HG02884 (cell line): ENCODE measurements around the gene CUL1.

Experiments used
- ATAC-seq: cut with Tn5 transposase; IDR thresholded peaks from one replicate; pipeline ENCODE4 v1.9.1; 2021; ENCODE audit warnings: mild to moderate bottlenecking, moderate library complexity; ENCODE audit not compliant: unreplicated experiment

CUL1 gene

DNA sequence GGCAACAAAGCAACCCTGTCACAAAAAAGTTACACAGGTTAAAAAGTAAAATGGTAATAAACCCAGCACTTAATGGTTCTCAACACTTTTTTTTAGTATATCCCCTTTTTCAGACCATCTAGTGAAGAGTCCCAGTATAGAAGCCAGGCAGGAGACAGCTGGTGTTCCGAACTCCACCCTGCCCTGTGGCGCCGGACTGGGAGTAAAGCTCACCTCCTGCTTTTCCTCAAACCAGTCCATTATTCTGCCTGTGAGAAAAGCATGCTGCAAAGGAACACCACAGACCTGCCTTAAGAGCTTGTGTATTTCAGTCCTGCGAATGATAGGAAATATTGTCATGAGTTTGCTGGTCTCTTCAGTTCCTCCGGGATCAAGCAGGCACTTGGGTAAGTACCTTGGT is 104.4 kb downstream of the CUL1 start:
- ATAC-seq = no peak

- ATAC-seq = no peak
Measured at GRCh38 chr7:148804343-148805235, 105.9 kb downstream of the CUL1 start.

GRCh38 chr7:148806187-148806586 is 107.5 kb downstream of the CUL1 start:
- no peak for ATAC-seq

DNA sequence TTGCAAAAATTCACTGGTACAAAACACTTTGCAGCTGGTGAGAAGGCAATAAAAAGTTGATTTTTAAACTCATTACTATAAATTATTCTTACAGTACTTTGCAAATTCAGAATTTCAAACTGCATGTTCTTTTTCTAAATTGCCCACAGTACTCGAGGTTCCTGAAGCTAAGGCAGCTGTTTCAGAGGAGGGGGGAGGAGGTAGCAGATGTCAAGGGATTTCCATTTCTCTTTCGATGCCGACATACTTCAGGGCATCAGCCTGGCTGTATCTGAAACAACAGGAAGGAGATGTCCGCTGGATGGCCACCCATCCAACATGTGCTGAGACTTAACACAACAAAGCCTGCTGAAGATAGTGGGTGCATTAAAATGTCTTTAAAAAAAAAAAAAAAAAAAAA is 108.7 kb downstream of the CUL1 start:
- no peak for ATAC-seq

DNA sequence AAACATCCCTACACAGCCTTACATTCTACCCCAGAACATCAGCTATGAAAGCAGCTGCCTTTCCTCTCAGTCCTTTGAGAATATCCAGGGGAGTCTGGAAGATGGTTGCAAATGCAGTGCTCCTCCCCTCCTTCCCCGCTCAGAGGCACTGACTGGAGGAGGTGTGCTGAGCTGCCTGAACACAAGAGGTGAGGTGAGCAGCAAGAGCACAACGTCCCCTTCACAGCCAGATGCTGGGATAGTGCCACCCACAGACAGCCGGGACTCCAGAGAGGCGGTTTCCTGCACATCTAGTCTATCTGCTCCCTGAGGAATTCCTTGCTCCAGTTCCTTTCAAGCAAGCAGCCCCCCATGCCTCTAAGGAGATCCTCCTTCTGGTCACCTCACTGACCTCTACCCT is 111.2 kb downstream of the CUL1 start:
- ATAC-seq = no peak

DNA sequence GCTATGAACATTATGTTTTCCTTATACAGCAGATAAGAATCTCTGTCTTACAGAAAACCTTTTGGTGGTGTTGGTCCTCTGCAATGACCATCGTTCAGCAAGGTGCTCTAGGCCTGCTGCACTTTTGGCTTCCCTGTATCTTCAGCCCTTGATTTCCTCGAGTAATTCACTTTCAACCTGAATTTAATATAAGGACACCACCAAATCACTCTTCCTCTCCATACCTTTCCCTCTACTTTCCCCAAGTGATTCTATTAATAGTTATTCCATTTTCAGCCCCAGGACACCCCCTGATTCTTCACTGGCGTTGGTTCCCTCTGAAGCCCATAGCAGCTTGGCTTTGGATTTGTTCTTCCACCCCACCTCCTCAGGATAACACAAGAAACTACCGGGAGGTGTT is 113.2 kb downstream of the CUL1 start:
- ATAC-seq = no peak

DNA sequence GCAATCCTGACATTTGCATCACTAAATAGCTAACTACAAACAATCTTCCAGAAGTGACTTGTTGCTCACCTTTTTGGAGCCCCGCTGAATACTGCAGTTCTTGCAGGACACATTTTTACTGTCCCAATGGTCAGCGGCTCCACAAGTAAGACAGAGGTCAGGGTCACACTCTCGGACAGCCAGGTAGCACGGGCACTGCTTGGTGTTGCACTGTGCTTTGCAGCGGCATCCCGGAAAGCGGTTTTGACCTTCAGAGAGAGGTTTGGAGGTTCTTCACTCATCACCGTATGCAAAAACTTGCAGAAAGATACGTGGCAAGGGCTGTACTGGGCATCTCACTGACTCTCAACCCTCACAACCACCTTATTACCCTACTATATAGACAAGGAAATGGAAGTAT is 115.2 kb downstream of the CUL1 start:
- ATAC-seq = no peak

- ATAC-seq = no peak
Measured at GRCh38 chr7:148814922-148815559, 116.3 kb downstream of the CUL1 start.

- no peak for ATAC-seq
Measured at GRCh38 chr7:148815612-148816011, 116.9 kb downstream of the CUL1 start.

DNA sequence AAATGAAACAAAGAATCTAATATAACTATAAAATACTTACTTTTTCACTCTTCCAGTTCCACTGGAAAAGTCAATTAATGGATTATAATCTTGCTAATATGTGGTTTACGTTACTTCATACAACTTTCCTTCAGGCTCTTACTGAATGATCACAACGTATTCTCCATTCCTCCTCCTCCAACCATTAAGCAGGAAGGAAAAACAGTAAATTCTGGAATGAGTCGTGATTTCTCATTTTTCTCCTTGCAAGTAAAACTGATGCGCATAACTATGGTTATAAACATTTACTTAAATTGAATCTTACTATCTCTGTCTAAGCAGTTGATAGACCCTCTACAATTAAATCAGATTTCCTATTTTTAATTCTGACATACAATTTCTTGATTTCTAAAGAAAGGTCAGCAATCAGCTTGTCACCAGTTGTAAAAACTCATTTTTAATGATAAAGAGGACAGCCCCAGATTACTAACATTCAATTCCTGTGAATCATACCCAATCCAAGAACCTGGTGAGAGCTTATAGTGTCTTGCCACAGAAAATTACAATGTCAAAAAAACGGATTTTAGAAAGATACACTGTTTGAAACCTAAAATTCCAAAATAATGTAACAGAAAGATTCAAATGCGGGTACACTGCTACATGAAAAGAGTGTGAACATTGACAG is 121.1 kb downstream of the CUL1 start:
- no peak for ATAC-seq

- no peak for ATAC-seq
Measured at GRCh38 chr7:148821422-148821821, 122.7 kb downstream of the CUL1 start.

- ATAC-seq = no peak
Measured at GRCh38 chr7:148824864-148825263, 126.2 kb downstream of the CUL1 start.

DNA sequence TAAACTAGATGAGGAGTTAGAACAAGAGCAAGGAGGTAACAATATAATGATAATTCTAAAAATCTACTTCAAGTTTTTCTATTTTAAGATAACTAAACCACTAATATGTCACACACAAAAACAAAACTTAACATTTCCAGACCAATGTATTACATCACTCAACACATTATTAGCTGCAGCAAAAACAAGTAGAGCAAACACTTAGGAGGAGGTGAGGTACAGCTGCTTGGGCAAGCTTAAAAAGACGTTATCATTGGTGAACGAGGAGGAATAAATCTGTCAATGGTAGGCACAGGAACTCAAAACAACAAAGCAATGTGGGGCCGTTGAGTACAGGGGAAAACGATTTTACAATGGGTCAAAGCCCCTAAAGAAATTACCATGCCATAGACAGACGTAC is 126.6 kb downstream of the CUL1 start:
- ATAC-seq = no peak

- ATAC-seq = no peak
Measured at GRCh38 chr7:148828965-148829364, 130.3 kb downstream of the CUL1 start.

DNA sequence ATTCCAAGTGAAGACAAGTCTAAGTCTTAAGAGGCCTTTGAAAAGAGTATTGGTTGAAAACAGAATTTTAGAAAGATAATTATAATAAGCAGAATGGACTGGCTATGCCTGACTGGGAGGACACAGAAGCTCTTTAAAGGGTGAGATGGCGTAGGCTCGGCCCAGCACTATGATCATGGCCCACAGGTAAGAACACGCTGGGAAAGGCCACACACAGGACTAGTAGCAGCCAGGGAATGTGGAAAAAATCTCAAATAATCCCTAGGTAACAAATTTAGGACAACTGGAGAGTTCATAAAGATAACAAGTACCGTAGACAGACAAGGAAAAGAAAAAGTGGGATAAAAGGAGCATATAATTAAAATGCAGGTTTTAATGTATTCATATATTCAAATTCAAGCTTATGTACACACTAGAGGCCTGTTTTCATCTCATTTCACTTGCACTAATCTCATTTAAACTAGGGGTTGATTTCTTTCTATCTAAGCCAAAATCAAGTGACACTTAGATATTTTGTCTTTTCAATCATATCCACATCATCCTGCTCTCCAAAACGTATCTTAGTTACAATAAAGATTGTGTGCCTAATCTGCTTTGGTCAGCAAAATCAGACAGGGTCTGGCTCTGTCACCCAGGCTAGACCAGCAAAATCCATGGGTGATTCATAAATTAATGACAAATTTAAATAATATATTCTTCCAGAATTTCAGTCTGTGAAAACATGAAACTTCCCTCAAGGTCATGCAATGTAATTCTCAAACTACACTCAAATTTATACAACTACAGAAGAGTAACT is 132.4 kb downstream of the CUL1 start:
- ATAC-seq = no peak

DNA sequence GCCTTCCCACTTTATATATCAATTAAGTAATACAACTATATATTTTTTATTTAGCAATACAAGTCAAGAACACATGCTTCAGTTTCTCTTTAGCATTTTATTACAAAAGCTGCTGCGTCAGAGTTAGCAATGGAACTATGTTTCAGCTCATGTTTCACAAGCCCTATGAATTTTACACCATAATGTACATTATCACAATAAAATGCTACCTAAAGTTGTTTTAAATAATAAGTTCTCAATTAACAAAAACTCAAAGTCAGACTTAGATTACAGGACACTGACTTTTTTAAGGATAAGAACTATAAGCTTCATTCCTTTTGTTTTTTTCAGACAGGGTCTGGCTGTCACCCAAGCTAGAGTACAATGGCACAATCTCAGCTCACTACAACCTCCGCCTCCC is 133.1 kb downstream of the CUL1 start:
- ATAC-seq = no peak

GRCh38 chr7:148834605-148835004 is 135.9 kb downstream of the CUL1 start:
- no peak for ATAC-seq

GRCh38 chr7:148835854-148836253 is 137.2 kb downstream of the CUL1 start:
- ATAC-seq = no peak

GRCh38 chr7:148838905-148839304 is 140.2 kb downstream of the CUL1 start:
- ATAC-seq = no peak

DNA sequence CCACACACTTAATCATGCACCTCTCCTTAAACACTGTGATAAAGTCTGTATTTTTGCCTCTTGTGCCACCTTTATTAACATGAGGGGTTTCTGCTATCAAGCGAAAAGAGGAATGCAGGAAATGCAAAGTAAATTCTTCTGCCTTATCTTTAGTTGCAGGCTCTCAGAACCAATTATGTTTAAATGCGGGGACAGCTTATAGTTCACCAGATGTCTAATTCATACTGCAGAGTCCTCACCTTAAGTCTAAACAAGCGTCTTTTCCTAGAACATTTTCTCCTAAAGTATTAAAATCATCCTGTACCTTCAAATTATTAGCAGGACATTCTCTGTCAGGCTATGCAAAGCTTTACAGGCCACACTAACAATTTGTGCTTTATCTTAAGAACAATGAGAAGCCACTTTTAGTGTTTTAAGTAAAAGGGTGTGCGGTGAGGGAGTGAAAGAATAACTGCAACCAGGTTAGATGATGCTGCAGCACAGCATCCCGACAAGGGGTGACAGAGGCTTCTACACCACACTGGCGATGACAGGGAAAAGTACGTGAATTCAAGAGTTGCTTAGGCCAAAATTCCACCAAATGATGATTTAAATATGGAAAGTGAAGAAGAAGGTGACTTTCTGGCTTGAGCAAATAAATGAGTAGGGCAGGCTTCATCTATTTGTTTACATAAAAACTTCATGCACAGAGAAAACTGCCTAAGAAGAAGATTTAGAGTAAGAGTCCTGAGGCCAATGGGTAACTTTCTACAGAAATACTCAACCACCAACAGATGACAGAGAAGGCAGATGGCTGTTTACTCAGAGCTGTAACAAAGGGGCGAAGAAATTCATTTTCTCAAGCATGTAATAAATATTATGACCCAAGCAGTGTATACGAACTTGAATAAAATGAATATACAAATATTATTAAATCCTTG is 149.4 kb downstream of the CUL1 start:
- no peak for ATAC-seq
